ENCODE data around the gene ARRB2.

The ARRB2 gene

GRCh38 chr17:4766723-4767122 lies 56.3 kb downstream of the ARRB2 start:
- Mint-ChIP-seq H3K9me3 (no peaks in the 10 kb centered on the region), H3K4me1 (no peaks in the 10 kb centered on the region)

DNA sequence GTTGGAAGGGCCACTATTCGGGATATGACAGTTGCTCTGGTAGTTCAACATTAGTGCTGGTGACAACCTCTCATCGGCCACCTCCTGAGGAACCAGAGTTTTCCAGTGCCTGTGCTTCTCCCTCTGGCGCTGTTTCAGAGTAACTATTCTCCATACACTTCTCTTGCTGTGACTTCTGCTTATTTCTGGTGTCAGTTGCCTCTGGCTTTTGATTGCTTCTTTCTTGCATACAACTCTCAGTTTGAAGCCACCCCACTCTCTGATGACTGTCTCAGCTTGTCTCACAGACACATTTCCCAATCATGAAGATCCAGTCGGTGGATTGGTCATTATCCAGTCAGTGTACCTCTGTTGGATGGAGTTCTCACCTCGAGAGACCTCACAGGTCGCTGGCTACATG lies 57.9 kb downstream of the ARRB2 start:
- Mint-ChIP-seq H3K9me3 (no peaks in the 10 kb centered on the region), H3K27me3 (ENCODE audit: low read depth) (peaks cover 36% of the 10 kb centered on the region), H3K27ac (no peak overlapping the region), H3K4me1 (no peaks in the 10 kb centered on the region), H3K4me3 (no peak overlapping the region), H3K36me3 (ENCODE audit: low read depth) (no peaks in the 10 kb centered on the region)
- no peak for TF ChIP-seq CTCF (IDR thresholded peaks at IDR 0.05; ENCODE audit: unreplicated experiment in 3 of 3)

More at GRCh38 chr17:4766723-4767122, 56.3 kb downstream of the ARRB2 start:
- Mint-ChIP-seq H3K27me3 (ENCODE audit: low read depth) (peaks cover 28% of the 10 kb centered on the region), H3K27ac (no peak overlapping the region), H3K4me3 (no peak overlapping the region), H3K36me3 (ENCODE audit: low read depth) (no peaks in the 10 kb centered on the region)
- no peak for TF ChIP-seq CTCF (IDR thresholded peaks at IDR 0.05; ENCODE audit: unreplicated experiment in 3 of 3)

GRCh38 chr17:4769628-4770027 lies 59.2 kb downstream of the ARRB2 start:
- no peaks in the 10 kb centered on the region for H3K36me3 Mint-ChIP-seq (ENCODE audit: low read depth)
- no peaks in the 10 kb centered on the region for H3K9me3 Mint-ChIP-seq
- no peak for TF ChIP-seq CTCF (IDR thresholded peaks at IDR 0.05; ENCODE audit: unreplicated experiment in 3 of 3)
- H3K4me3 Mint-ChIP-seq, result no peak overlapping the region
- H3K27ac Mint-ChIP-seq, result no peak overlapping the region
- no peaks in the 10 kb centered on the region for H3K4me1 Mint-ChIP-seq
- peaks cover 32% of the 10 kb centered on the region for H3K27me3 Mint-ChIP-seq (ENCODE audit: low read depth)
